D721Med (cell line): ENCODE measurements around the gene ABCA6.

Experiments used
- DNase-seq: peaks from one replicate; pipeline ENCODE4 v3.0.0; 2011; ENCODE audit warnings: low spot score; ENCODE audit not compliant: insufficient read length
- FAIRE-seq: peaks from 2 replicates; lab custom pipeline; 2011; peaks lifted over from hg19 to GRCh38; lab: Jason Lieb, UNC
- TF ChIP-seq, protein P1 (sequence below): IDR thresholded peaks from 2 replicates; pipeline ENCODE4 v1.5.1; 2012; ENCODE audit warnings: mild to moderate bottlenecking, control low read depth; ENCODE audit not compliant: insufficient read depth; ENCODE audit errors: missing control alignments

ABCA6 gene, protein sequence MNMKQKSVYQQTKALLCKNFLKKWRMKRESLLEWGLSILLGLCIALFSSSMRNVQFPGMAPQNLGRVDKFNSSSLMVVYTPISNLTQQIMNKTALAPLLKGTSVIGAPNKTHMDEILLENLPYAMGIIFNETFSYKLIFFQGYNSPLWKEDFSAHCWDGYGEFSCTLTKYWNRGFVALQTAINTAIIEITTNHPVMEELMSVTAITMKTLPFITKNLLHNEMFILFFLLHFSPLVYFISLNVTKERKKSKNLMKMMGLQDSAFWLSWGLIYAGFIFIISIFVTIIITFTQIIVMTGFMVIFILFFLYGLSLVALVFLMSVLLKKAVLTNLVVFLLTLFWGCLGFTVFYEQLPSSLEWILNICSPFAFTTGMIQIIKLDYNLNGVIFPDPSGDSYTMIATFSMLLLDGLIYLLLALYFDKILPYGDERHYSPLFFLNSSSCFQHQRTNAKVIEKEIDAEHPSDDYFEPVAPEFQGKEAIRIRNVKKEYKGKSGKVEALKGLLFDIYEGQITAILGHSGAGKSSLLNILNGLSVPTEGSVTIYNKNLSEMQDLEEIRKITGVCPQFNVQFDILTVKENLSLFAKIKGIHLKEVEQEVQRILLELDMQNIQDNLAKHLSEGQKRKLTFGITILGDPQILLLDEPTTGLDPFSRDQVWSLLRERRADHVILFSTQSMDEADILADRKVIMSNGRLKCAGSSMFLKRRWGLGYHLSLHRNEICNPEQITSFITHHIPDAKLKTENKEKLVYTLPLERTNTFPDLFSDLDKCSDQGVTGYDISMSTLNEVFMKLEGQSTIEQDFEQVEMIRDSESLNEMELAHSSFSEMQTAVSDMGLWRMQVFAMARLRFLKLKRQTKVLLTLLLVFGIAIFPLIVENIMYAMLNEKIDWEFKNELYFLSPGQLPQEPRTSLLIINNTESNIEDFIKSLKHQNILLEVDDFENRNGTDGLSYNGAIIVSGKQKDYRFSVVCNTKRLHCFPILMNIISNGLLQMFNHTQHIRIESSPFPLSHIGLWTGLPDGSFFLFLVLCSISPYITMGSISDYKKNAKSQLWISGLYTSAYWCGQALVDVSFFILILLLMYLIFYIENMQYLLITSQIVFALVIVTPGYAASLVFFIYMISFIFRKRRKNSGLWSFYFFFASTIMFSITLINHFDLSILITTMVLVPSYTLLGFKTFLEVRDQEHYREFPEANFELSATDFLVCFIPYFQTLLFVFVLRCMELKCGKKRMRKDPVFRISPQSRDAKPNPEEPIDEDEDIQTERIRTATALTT (N-terminal part only)

GRCh38 chr17:69141431-69142174, at the start of gene ABCA6:
ABCA6 (minus strand) TSS chr17:69141895; CDS start chr17:69140703, 1,192 bp downstream.
- TF ChIP-seq, protein P1, sequence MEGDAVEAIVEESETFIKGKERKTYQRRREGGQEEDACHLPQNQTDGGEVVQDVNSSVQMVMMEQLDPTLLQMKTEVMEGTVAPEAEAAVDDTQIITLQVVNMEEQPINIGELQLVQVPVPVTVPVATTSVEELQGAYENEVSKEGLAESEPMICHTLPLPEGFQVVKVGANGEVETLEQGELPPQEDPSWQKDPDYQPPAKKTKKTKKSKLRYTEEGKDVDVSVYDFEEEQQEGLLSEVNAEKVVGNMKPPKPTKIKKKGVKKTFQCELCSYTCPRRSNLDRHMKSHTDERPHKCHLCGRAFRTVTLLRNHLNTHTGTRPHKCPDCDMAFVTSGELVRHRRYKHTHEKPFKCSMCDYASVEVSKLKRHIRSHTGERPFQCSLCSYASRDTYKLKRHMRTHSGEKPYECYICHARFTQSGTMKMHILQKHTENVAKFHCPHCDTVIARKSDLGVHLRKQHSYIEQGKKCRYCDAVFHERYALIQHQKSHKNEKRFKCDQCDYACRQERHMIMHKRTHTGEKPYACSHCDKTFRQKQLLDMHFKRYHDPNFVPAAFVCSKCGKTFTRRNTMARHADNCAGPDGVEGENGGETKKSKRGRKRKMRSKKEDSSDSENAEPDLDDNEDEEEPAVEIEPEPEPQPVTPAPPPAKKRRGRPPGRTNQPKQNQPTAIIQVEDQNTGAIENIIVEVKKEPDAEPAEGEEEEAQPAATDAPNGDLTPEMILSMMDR = no peak
- FAIRE-seq (no peak), DNase-seq (no peak)

DNA sequence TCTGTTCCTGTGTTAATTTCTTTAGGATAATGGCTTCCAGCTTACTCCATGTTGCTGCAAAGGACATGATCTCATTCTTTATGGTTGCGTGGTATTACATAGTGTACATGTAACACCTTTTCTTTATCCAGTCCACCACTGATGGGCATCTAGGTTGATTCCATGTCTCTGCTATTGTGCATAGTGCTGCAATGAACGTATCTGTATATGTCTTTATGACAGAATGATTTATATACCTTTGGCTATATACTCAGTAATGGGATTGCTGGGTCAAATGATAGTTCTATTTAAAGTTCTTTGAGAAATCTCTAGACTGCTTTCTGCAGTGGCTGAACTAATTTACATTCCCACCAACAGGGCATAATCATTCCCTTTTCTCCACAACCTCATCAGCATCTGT, 47.1 kb upstream of the ABCA6 start:
- FAIRE-seq (no peak), DNase-seq (no peak)
- TF ChIP-seq, protein P1 = no peak

DNA sequence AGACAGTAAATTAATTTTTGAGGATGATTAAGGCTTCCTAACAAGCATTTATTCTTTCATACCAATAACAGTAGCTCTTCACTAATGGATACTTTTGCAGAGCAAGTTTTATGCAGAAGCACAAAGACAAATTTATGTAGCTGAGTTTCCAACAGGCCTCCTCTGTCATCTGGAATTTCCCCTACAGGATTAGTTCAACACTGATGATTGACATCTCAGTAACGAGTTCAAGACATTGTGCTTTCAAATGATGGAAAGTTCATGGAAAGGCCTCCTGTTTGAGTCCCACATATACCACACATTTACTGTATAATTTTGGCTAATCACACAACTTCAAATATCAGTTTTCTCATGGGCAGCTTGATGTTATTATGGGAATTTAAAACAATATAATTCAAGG, 46.4 kb upstream of the ABCA6 start:
- no peak for FAIRE-seq
- no peak for DNase-seq
- TF ChIP-seq, protein P1 = no peak

- FAIRE-seq (no peak), DNase-seq (no peak)
- TF ChIP-seq, protein P1 = no peak
Observed at GRCh38 chr17:69187294-69187693, 45.6 kb upstream of the ABCA6 start.

GRCh38 chr17:69179227-69179952, 37.7 kb upstream of the ABCA6 start:
- TF ChIP-seq, protein P1 = no peak
- DNase-seq = no peak
- no peak for FAIRE-seq

GRCh38 chr17:69176457-69176795, 34.7 kb upstream of the ABCA6 start:
- DNase-seq = no peak
- FAIRE-seq = no peak
- TF ChIP-seq, protein P1 = no peak
